ENCODE measurements around the gene UBE2V1. TPM values are rescaled to one million over a fixed set of nuclear protein-coding genes. Genes with fewer than 3 reads are reported as not detected.

Gene UBE2V1
- polyA plus RNA-seq, 1 of the 3 experiments (the other 2 are of a cell fraction), result 99.7 TPM

DNA sequence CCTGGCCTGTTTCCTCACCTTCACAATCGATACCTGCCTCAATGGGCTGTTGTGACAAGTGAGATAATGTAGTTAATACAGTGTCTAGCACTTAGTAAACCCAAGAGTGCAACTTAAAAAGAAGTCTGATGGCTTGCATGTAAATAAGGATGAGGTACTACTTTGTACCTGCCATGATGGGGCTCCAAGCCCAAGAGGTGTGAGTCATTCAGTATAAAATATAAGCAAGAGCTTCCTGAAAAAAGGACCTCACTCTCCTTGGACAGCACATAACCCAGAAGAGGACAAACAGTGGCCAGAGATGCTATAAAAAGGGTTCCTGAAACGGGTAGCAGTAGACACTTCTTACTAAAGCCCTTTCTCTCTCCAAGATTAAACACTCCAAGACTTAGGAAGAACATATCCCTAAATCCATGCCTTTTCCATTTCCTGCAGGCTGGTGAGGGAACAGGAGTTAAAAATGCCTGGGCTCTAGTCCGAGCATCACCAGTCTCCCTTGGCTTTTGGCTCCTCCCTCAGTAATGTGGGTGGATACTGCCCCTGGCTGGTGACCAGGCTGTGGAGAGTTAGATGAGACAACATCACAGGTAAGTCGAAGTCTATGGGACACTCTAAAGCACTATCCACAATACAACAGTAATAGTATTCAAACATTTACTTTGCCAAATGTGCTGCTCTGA is 4.3 kb downstream of the UBE2V1 start (continued):
- TF ChIP-seq EZH2phosphoT487 (IDR thresholded peaks at IDR 0.05; ENCODE audit: borderline replicate concordance, low read depth) (no peak), RAD21 (IDR thresholded peaks at IDR 0.05; ENCODE audit: low read length) (no peak), ELF1 (IDR thresholded peaks at IDR 0.05) (no peak), RCOR1 (IDR thresholded peaks at IDR 0.05; ENCODE audit: low read length) (no peak), MXI1 (IDR thresholded peaks at IDR 0.05; ENCODE audit: low read depth, low read length) (no peak)

DNA sequence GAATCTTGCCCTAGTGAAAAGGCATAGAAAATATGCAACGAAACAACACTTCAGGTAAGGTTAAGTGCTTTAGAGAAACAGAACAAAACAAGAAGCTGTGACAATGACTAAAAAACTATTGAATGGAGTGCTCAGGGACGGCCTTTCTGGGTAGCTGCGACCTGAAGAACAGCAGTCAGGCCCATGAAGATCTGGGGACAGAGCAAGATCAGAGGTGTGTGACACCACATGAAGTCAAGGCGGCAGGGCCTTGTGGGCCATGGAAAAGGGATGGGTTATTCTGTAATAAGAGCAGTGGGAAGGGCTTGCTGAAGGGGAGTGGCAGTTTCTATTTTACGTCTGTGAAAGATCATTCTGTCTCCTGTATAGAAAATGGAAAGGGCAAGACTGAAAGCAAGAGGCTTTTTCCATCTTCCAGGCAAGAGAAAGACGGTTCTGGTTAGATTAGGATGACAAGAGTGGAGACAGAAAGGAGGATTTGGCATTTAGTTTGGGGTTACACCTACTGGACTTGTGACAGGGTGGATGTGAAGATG is 5.1 kb downstream of the UBE2V1 start:
- no peak for DNase-seq
- ChIA-PET CTCF (interaction anchor here (0.9 to 7.9 kb wide), 3 partner anchors 23 to 61 kb away, joined by 3 to 48 read pairs (median 10); no protein-coding TSS in a partner anchor), POLR2A (interaction anchor here (0.7 kb wide), 1 partner anchor 129 kb away, joined by 3 read pairs; no protein-coding TSS in a partner anchor)
- WGBS (ENCODE audit: low lambda C conversion rate), result 91% methylated on average over 6 of the region's 6 CpGs
- no peak for TF ChIP-seq NRF1 (IDR thresholded peaks at IDR 0.05; ENCODE audit: low read depth, low read length)
- TF ChIP-seq FOSL2 (IDR thresholded peaks at IDR 0.05; ENCODE audit: borderline replicate concordance, low read depth), result no peak
- TF ChIP-seq, protein P1, sequence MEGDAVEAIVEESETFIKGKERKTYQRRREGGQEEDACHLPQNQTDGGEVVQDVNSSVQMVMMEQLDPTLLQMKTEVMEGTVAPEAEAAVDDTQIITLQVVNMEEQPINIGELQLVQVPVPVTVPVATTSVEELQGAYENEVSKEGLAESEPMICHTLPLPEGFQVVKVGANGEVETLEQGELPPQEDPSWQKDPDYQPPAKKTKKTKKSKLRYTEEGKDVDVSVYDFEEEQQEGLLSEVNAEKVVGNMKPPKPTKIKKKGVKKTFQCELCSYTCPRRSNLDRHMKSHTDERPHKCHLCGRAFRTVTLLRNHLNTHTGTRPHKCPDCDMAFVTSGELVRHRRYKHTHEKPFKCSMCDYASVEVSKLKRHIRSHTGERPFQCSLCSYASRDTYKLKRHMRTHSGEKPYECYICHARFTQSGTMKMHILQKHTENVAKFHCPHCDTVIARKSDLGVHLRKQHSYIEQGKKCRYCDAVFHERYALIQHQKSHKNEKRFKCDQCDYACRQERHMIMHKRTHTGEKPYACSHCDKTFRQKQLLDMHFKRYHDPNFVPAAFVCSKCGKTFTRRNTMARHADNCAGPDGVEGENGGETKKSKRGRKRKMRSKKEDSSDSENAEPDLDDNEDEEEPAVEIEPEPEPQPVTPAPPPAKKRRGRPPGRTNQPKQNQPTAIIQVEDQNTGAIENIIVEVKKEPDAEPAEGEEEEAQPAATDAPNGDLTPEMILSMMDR (IDR thresholded peaks at IDR 0.05), result no peak
- TF ChIP-seq RXRA (IDR thresholded peaks at IDR 0.05; ENCODE audit: borderline replicate concordance, low read depth), result no peak
- TF ChIP-seq, protein P2, sequence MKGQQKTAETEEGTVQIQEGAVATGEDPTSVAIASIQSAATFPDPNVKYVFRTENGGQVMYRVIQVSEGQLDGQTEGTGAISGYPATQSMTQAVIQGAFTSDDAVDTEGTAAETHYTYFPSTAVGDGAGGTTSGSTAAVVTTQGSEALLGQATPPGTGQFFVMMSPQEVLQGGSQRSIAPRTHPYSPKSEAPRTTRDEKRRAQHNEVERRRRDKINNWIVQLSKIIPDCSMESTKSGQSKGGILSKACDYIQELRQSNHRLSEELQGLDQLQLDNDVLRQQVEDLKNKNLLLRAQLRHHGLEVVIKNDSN (IDR thresholded peaks at IDR 0.05; ENCODE audit: borderline replicate concordance, low read depth), result no peak
- TF ChIP-seq GATA2 (CRISPR knock-in tag; IDR thresholded peaks at IDR 0.05), result no peak
- no peak for TF ChIP-seq GABPA (IDR thresholded peaks at IDR 0.05; ENCODE audit: low read depth)
- no peak for TF ChIP-seq TCF12 (IDR thresholded peaks at IDR 0.05)
- no peak for TF ChIP-seq MXI1 (IDR thresholded peaks at IDR 0.05; ENCODE audit: low read depth, low read length)
- TF ChIP-seq, protein P3, sequence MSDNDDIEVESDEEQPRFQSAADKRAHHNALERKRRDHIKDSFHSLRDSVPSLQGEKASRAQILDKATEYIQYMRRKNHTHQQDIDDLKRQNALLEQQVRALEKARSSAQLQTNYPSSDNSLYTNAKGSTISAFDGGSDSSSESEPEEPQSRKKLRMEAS (IDR thresholded peaks at IDR 0.05; ENCODE audit: low read depth), result no peak
- no peak for TF ChIP-seq FOXJ3 (CRISPR knock-in tag; IDR thresholded peaks at IDR 0.05)
- no peak for TF ChIP-seq RFX5 (IDR thresholded peaks at IDR 0.05; ENCODE audit: low read length)
- Histone ChIP-seq H3K4me1 (ENCODE audit: control insufficient read depth in 1 of 2, insufficient read depth in 2 of 2, low read depth in 1 of 2, low read length in 1 of 2) (peaks cover 28 to 59% of the 10 kb centered on the region in 2 experiments; a peak in 3 of 4 replicates), H3K4me3 (ENCODE audit: low read depth in 2 of 2, low read length in 1 of 2) (no peak overlapping the region), H3K27ac (ENCODE audit: low read depth in 2 of 2, low read length in 1 of 2) (no peak overlapping the region), H3K27me3 (ENCODE audit: insufficient read depth) (no peaks in the 10 kb centered on the region), H3K9me2 (no peaks in the 10 kb centered on the region), H4K20me1 (ENCODE audit: insufficient read depth) (peaks cover 81% of the 10 kb centered on the region), H3F3A (replicated peaks; ENCODE audit: insufficient read depth) (peaks cover 23% of the 10 kb centered on the region), H3K9ac (no peak overlapping the region), H3K4me2 (no peak overlapping the region), H3K79me2 (ENCODE audit: insufficient read depth) (peaks cover 100% of the 10 kb centered on the region), H3K9me3 (no peaks in the 10 kb centered on the region), H2AFZ (ENCODE audit: low read depth) (no peak overlapping the region), H3K36me3 (replicated peaks in 1 of 2; ENCODE audit: control insufficient read depth in 1 of 2, insufficient read depth in 2 of 2, low read length in 1 of 2) (peaks cover 9 to 15% of the 10 kb centered on the region in 2 experiments)

Data from SK-N-SH (cell line).